ENCODE data around the gene ATP2B3. TPM values are rescaled to one million over a fixed set of nuclear protein-coding genes. Genes with fewer than 3 reads are reported as not detected.

The ATP2B3 gene
- total and polyA plus RNA-seq, 2 experiments from 2014 or later = 0.17 TPM; not detected in 1

DNA sequence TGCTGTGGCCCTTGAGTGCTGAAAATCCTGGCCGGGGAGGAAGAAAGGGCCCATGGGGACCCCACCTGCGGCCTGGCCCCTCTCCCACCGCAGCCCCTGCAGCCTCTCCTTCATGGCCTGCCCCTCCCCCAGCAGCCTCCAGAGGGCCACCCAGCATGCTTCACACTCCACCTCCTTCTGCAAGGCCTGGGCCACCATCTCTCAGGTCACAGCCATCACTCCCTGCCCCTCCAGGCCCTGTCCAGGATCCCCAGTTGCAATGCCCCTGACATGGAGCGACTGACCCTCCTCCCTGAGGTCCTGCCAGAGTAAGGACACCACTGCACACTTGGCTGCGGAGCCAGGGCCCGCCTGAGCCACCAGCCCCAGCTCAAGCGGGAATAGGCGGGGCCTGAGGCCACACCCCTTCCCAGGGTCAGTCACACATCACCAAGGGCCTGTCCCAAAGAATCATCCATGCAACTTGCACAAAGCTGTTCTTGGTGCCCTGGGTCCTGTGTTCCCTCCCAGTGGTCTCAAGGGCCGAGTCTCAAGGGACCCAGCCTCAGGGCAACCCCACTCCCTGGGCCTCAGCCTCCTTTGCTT lies 48.6 kb downstream of the ATP2B3 start (continued):
- TF ChIP-seq, protein P1, sequence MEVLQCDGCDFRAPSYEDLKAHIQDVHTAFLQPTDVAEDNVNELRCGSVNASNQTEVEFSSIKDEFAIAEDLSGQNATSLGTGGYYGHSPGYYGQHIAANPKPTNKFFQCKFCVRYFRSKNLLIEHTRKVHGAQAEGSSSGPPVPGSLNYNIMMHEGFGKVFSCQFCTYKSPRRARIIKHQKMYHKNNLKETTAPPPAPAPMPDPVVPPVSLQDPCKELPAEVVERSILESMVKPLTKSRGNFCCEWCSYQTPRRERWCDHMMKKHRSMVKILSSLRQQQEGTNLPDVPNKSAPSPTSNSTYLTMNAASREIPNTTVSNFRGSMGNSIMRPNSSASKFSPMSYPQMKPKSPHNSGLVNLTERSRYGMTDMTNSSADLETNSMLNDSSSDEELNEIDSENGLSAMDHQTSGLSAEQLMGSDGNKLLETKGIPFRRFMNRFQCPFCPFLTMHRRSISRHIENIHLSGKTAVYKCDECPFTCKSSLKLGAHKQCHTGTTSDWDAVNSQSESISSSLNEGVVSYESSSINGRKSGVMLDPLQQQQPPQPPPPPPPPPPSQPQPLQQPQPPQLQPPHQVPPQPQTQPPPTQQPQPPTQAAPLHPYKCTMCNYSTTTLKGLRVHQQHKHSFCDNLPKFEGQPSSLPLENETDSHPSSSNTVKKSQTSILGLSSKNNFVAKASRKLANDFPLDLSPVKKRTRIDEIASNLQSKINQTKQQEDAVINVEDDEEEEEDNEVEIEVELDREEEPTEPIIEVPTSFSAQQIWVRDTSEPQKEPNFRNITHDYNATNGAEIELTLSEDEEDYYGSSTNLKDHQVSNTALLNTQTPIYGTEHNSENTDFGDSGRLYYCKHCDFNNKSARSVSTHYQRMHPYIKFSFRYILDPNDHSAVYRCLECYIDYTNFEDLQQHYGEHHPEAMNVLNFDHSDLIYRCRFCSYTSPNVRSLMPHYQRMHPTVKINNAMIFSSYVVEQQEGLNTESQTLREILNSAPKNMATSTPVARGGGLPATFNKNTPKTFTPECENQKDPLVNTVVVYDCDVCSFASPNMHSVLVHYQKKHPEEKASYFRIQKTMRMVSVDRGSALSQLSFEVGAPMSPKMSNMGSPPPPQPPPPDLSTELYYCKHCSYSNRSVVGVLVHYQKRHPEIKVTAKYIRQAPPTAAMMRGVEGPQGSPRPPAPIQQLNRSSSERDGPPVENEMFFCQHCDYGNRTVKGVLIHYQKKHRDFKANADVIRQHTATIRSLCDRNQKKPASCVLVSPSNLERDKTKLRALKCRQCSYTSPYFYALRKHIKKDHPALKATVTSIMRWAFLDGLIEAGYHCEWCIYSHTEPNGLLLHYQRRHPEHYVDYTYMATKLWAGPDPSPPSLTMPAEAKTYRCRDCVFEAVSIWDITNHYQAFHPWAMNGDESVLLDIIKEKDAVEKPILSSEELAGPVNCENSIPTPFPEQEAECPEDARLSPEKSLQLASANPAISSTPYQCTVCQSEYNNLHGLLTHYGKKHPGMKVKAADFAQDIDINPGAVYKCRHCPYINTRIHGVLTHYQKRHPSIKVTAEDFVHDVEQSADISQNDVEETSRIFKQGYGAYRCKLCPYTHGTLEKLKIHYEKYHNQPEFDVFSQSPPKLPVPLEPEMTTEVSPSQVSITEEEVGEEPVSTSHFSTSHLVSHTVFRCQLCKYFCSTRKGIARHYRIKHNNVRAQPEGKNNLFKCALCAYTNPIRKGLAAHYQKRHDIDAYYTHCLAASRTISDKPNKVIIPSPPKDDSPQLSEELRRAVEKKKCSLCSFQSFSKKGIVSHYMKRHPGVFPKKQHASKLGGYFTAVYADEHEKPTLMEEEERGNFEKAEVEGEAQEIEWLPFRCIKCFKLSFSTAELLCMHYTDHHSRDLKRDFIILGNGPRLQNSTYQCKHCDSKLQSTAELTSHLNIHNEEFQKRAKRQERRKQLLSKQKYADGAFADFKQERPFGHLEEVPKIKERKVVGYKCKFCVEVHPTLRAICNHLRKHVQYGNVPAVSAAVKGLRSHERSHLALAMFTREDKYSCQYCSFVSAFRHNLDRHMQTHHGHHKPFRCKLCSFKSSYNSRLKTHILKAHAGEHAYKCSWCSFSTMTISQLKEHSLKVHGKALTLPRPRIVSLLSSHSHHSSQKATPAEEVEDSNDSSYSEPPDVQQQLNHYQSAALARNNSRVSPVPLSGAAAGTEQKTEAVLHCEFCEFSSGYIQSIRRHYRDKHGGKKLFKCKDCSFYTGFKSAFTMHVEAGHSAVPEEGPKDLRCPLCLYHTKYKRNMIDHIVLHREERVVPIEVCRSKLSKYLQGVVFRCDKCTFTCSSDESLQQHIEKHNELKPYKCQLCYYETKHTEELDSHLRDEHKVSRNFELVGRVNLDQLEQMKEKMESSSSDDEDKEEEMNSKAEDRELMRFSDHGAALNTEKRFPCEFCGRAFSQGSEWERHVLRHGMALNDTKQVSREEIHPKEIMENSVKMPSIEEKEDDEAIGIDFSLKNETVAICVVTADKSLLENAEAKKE (CRISPR knock-in tag; IDR thresholded peaks at IDR 0.05) = no peak
- TF ChIP-seq, protein P2, sequence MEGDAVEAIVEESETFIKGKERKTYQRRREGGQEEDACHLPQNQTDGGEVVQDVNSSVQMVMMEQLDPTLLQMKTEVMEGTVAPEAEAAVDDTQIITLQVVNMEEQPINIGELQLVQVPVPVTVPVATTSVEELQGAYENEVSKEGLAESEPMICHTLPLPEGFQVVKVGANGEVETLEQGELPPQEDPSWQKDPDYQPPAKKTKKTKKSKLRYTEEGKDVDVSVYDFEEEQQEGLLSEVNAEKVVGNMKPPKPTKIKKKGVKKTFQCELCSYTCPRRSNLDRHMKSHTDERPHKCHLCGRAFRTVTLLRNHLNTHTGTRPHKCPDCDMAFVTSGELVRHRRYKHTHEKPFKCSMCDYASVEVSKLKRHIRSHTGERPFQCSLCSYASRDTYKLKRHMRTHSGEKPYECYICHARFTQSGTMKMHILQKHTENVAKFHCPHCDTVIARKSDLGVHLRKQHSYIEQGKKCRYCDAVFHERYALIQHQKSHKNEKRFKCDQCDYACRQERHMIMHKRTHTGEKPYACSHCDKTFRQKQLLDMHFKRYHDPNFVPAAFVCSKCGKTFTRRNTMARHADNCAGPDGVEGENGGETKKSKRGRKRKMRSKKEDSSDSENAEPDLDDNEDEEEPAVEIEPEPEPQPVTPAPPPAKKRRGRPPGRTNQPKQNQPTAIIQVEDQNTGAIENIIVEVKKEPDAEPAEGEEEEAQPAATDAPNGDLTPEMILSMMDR (conservative IDR thresholded peaks at IDR 0.05; ENCODE audit: low read depth in 2 of 2) = no peak; a peak in 2 of 4 replicates
- no peak for TF ChIP-seq JUNB (IDR thresholded peaks at IDR 0.05; ENCODE audit: unreplicated experiment)

DNA sequence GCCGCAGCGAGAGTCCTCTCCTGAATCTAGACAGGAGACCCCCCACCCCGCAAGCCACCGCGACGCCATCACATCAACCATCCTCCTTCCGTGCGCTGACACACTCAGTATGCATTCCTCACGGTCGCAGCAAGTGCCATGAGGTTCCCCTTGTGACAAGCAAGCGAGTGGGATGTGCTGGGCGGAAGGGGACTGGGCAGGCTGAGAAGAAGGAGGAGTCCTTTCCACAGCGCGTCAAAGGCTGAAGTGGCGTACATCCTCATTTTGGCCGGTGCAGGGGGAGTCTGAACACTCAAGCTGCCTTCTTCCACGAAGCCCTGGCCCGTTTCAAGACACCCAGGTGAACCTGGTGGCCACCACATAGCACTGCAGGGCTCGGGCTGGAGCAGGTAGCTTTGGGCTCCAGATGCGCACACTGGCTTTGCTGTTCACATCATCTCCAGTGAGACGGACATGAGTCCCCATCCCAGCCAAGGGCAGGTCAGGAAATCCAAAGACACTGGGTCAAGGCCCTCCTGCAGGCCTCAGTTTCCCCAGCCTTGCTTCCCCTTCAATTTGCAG lies 51.1 kb downstream of the ATP2B3 start:
- Mint-ChIP-seq H3K36me3 (ENCODE audit: low read depth) (no peaks in the 10 kb centered on the region), H3K4me1 (peaks cover 11% of the 10 kb centered on the region), H3K27ac (no peak overlapping the region), H3K9me3 (no peaks in the 10 kb centered on the region), H3K27me3 (ENCODE audit: insufficient read depth, low read depth, poor library complexity) (peaks cover 7% of the 10 kb centered on the region), H3K4me3 (no peak overlapping the region)
- H2AFZ ChIP-seq = no peak overlapping the region
- no peaks in the 10 kb centered on the region for H3K9me2 ChIP-seq (ENCODE audit: insufficient read depth)
- TF ChIP-seq ZNF114 (CRISPR knock-in tag; IDR thresholded peaks at IDR 0.05) (no peak), JUNB (IDR thresholded peaks at IDR 0.05; ENCODE audit: unreplicated experiment) (no peak)
- TF ChIP-seq, protein P2 (conservative IDR thresholded peaks at IDR 0.05; ENCODE audit: low read depth in 2 of 2) = peak in 1 of 2 experiments; percentile 17; a peak in 1 of 4 replicates
- H3K4me1 ChIP-seq (ENCODE audit: insufficient read depth) = no peaks in the 10 kb centered on the region
- H4K20me1 ChIP-seq (replicated peaks; ENCODE audit: insufficient read depth) = no peaks in the 10 kb centered on the region
- DNase-seq (ENCODE audit: low spot score) (peak; percentile 44), ATAC-seq (peak; percentile 48)
- H3K4me3 ChIP-seq = no peak overlapping the region
- H3K27me3 ChIP-seq (ENCODE audit: insufficient read depth) = no peaks in the 10 kb centered on the region
- no peaks in the 10 kb centered on the region for H3K36me3 ChIP-seq (ENCODE audit: insufficient read depth)
- H3K79me2 ChIP-seq (replicated peaks; ENCODE audit: insufficient read depth) = no peaks in the 10 kb centered on the region
- no peak overlapping the region for H3K4me2 ChIP-seq
- no peaks in the 10 kb centered on the region for H3F3A ChIP-seq (replicated peaks; ENCODE audit: low read depth)
- no peak overlapping the region for H3K27ac ChIP-seq (ENCODE audit: low read depth)

All from GM23338 (cell line).